GM19099 (cell line): ENCODE results near the gene SLC25A22.

Source experiments
- POLR2A ChIP-seq: IDR thresholded peaks from 3 replicates; pipeline ENCODE4 v1.6.1; 2011; ENCODE audit warnings: low read depth; ENCODE audit not compliant: insufficient read length; ENCODE audit errors: extremely low read depth

Gene SLC25A22

GRCh38 chr11:803770-804598 lies 5.9 kb upstream of the SLC25A22 start:
- no peak for TF ChIP-seq POLR2A

- TF ChIP-seq POLR2A, result no peak
Measured at GRCh38 chr11:803467-803742, 5.3 kb upstream of the SLC25A22 start.

DNA sequence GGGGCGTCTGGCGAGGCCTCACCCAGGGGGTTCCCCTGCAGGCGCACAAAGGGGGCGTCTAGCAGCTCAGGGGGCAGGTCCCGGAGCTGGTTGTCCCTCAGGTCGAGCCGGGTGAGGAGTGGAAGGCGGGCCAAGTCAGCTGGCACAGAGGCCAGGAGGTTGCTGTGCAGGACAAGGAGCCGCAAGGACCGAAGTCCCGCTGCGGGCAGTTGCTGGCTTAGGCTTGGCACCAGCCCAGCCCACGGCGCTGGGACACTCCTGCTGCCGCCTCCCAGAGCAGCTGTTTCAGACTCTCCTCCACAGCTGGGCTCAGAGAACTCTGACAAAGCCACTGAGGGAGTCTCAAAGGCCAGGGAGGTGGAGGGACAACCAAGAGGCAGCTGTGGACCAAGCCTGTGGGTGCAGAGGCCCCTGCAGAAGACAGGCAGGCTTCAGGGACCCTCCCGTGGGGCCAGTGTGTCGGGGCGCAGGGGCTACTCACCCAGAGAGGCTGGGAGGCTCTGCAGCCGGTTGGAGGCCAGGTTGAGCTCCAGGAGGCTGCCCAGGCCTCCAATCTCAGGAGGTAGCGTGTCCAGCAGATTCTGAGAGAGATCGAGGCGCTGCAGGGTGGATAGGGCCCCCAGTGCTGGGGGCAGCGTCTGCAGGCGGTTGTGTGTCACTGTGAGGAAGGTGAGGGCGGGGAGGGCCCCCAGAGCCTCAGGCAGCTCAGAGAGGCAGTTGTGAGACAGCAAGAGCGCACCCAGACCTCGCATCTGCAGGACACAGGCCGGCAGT lies 4.8 kb upstream of the SLC25A22 start:
- no peak for TF ChIP-seq POLR2A

- no peak for TF ChIP-seq POLR2A
Measured at GRCh38 chr11:802018-802617, 4.0 kb upstream of the SLC25A22 start.

DNA sequence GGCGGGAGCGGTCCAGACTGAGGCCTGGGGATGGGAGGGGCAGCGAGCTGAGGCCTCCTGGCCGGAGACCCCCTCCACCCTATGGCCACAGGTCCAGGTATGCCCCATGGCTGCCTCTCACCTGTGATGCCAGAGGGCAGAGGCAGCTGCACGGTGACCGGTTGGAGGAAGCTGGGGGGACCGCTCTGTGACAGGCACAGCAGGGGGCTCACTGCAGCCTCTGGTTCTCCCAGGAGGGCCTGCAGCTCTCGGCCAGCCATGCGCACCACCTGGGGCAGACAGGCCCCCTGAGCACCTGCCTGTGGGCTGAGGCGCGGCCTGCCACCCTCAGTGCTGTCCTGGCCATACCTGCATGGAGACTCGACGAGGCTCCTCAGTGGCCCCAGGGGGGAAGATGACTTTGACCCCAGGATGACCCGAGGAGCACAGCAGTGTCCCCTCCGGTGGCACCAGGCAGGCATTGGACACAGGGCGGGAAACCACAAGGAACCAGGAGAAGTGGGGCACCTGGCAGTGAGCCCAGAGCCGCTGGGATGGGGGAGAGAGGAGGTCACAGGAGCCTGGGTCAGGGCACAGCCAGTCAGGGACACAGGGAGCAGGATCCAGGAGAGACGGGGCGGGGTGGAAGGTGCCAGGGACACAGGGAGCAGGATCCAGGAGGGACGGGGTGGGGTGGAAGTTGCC lies 3.2 kb upstream of the SLC25A22 start:
- no peak for TF ChIP-seq POLR2A

- TF ChIP-seq POLR2A, result no peak
Measured at GRCh38 chr11:800473-800872, 2.4 kb upstream of the SLC25A22 start.

DNA sequence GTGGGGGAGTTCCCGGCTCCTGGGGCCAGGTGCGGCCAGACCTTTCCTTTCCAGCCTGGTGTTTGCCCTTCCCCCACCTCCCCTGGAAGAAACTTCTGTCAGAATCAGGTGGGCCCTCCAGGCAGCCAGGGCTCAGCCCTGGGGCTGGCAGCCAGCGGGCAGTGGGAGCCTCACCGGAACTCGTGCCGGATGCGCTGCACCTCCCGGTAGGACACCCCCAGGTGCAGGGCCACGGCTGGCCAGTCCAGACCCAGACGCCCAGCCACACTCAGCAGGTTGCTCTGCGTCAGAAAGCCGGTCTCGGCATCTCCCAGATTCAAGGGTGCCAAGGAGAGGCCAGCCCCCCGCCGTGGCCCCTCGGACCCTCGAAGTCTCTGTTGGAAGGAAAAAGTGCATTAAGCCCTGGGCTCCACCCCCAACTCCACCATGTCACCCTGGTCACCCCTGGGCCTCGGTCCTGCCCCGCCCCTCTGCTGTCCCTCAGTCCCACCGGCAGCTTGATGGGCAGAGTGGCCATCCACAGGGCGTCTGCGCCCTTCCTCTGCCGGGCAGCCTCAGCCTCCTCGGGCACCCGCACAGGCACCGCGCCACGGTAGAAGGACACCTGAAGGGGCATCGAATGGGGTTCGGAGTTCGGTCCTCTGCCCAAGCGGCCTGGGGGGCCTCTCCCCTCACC lies 1.7 kb upstream of the SLC25A22 start:
- no peak for TF ChIP-seq POLR2A

GRCh38 chr11:797296-798092 lies 587 bp downstream of the SLC25A22 start:
- TF ChIP-seq POLR2A, result no peak

DNA sequence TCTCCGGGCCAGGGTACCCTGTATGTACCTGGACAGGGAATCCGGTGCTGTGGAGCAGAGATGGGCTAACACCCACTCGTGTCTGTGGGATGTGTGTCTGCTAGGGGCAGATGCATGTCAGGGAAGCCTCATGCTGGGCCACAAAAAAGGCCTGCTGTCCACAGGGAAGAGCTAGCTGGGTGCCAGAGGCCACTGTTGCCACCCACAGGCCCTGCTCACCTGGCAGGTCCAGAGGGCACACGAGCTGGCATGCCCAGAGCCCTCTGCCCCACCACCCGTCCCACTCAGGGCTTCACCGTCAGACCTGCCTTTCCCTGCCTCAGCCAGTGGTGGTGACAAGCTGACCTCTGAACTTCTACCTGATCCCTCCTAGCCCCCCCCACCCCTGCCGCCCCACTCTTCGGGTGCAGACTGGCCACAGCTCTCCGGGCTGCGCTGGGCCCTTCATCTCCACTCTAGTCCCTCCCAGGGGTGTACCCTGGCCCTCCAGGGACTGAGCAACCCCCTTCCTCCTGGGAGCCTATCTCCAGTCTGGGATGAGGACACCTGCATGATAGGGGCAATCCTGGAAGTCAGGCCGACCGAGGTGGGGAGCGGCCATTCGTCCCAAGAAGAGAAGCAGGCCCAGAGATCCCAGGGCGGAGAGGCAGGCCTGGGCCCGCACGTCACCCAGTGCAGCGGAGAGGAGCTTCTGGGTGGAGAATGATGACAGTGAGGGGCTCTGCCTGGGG lies 1.4 kb downstream of the SLC25A22 start:
- TF ChIP-seq POLR2A, result no peak

GRCh38 chr11:795634-796564 lies 2.2 kb downstream of the SLC25A22 start:
- TF ChIP-seq POLR2A, result peak; percentile 51

GRCh38 chr11:794766-795633 lies 3.1 kb downstream of the SLC25A22 start:
- TF ChIP-seq POLR2A, result no peak
